NT2/D1 (cell line): ENCODE results near the gene FAS.

Source experiments
- SUZ12 ChIP-seq: IDR thresholded peaks from 2 replicates; pipeline ENCODE4 v1.6.1; 2011; ENCODE audit not compliant: insufficient read length, insufficient read depth; ENCODE audit errors: extremely low read depth
- YY1 ChIP-seq: IDR thresholded peaks from 2 replicates; pipeline ENCODE4 v1.6.1; 2011; ENCODE audit not compliant: insufficient read length, insufficient read depth
- ZNF274 ChIP-seq: IDR thresholded peaks from 2 replicates; pipeline ENCODE4 v1.6.1; 2011; ENCODE audit warnings: mild to moderate bottlenecking, low read depth, low read length

DNA sequence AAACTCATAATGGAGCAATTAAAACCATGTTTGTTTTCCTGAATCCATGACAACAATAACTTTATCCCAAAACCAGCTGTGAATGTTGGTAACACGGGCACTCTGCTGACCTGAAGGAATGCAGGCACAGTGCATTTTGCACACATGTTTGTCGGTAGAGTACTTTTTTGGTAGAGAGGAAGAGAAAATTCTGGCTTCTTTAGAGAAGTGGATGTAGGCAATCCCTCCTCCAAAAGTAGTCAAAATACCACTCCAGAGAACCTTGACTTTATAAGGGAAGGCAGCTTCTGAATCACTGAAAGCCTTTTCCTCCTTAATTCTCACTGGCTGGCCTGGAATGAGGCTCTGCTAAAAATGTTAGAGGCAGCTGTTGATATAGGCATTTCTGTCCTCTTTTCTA is 22.2 kb upstream of the FAS start:
- no peak for TF ChIP-seq SUZ12
- no peak for TF ChIP-seq ZNF274
- TF ChIP-seq YY1 = no peak
